GM21367 (cell line): Measurements from ENCODE around the gene ADPGK.
A peak's percentile ranks its signal among the peaks of the same experiment; 100 is the strongest.
"Not testable (repeated sequence)": the region's sequence is repeated elsewhere in the genome, so short reads cannot be mapped to it uniquely, and the experiment has no call there.

Source experiments
- ATAC-seq: cut with Tn5 transposase; IDR thresholded peaks from one replicate; pipeline ENCODE4 v1.9.1; 2021; ENCODE audit not compliant: unreplicated experiment

The ADPGK gene

GRCh38 chr15:72751751-72752455 lies 31.7 kb downstream of the ADPGK start:
- ATAC-seq = no peak

DNA sequence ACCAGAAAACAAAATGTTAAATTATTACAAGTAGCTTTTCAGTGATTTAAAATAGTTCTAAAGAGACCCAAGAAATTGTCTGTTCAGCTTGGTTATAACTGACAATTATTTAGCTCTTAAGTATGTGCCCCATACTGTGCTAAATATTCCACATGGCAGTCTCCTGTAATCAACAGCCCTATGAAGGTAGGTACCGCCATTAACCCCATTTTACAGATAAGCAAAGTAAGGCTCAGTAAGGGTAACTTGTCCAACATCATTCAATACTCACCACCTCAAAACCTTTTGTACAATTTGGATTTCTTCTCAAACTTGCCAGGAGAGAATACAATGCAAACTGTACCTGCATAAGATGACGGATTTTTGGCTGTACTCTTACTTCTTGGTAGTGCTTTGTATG lies 33.9 kb downstream of the ADPGK start:
- ATAC-seq = no peak

- peak; percentile 70 for ATAC-seq
Observed at GRCh38 chr15:72740219-72740618, 43.3 kb downstream of the ADPGK start.

GRCh38 chr15:72737723-72738122 lies 45.8 kb downstream of the ADPGK start:
- ATAC-seq = no peak

DNA sequence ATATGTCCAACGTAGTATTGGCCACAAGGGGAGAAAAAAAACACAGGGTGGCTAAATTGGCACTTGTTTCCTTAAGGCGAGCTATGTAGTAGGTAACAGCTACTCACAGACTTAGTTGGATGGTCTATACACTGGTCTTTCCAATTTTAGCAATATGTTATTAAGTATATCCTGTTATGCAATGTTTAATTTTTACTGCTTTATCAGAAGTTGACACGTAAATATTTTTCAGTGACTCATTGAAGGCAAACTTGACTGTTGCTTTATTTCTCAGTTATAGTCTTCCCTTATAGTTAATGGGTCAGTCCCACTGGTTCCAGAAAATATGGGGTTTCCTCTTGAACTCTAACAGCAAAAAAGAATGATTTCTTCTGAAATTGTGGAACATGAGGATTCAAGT lies 46.5 kb downstream of the ADPGK start:
- no peak for ATAC-seq

DNA sequence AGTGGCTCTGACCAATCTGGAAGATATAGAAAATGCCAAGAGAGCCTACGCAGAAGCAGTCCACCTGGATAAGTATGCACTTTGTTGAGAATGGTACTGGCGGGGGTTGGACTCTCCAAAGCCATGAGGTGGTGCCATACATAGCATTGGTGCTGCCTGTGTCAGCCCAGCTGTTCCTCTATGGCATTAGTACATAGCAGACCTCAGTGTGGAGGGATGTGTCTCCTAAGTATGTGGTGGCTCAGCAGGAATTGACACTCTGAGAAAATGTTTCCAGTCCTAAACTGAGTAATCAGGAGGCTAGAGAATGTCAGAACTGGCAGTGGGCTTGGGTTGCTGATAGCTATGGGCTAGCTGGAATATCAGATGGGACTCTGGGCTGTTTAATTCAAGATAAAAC lies 48.4 kb downstream of the ADPGK start:
- ATAC-seq = no peak

DNA sequence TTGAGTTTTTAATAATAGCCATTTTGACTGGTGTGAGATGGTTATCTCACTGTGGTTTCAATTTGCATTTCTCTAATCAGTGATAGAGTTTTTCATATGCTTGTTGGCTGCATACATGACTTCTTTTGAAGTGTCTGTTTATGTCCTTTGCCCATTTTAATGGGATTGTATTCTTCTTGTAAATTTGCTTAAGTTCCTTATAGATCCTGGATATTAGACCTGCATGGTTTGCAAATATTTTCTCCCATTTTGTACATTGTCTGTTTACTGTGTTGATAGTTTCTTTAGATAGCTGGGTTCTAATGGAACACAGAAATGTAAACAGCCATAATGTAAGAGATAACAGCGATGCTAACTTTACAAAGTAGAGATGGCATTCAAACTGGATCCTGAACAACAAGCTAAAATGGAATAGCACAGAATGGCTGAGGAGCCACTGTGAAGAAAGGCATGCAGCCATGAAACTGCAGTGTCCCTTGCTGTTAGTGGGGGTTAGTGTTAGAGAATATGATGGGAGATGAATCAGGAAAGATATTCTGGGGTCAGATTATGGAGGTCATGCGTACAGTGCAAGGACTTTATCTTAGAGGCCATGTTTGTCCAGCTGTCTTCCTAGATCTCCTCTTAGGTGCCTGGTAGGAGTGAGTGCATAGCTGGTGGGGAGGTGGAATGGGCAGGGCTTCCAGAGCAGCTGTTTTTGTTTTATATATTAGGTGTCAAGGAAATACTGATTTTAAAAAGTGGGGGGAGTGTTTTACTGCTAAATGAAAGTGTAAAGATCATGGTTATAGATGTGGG lies 49.4 kb downstream of the ADPGK start:
- ATAC-seq = no peak

DNA sequence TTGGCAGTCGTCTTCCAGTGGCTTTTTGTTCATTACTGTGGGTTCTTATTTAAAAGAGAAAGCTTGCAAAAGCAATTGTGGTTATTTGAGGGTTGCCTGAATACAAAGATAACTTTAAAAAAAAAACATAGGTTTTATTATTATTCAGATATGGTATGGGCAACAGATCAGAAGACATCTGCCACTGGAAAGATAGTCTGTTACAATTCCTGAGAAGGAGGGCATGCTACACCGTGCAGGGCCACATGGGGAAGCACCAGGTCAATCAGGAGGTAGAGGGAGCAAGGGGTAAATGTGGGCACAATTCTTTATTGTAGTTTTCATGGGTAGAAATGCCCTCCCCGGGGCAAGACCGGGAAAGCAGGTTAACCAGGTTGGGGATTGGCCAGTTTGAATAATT lies 51.0 kb downstream of the ADPGK start:
- ATAC-seq = no peak

DNA sequence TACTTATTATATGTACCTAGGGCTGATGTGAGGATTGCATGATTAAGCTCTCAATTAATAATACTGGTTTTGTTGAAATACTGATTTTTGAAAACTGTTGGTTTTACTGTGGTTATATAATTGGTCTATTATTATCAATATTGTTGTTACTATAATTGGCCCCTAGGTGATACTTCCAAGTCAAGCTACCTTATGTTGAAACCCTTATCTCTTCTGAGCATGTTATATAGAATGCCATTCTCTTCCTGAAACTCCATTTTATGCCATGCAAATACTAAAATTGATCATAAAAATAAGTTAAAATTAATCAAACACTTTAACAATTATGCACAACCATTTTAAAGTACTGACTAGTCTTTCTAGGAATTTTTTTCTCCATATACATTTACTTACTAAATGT lies 51.5 kb downstream of the ADPGK start:
- no peak for ATAC-seq

GRCh38 chr15:72728821-72729220 lies 54.7 kb downstream of the ADPGK start:
- no peak for ATAC-seq

- ATAC-seq = not testable (repeated sequence)
Observed at GRCh38 chr15:72728249-72728648, 55.3 kb downstream of the ADPGK start.

GRCh38 chr15:72727154-72727553 lies 56.4 kb downstream of the ADPGK start:
- no peak for ATAC-seq

DNA sequence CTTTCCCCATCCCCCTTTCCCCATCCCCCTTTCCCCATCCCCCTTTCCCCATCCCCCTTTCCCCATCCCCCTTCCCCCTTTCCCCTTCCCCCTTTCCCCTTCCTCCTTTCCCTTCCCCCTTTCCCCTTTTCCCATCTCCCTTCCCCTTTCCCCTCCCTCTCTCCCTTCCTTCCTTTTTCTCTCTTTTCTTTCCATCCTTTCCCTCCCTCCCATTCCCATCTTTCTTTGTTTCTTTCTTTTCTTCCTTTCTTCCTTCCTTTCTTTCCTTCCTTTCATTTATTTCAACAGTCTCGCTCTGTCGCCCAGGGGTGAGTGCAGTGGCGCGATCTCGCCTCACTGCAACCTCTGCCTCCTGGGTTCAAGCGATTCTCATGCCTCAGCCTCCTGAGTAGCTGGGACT lies 57.7 kb downstream of the ADPGK start:
- ATAC-seq = not testable (repeated sequence)

GRCh38 chr15:72725446-72725845 lies 58.1 kb downstream of the ADPGK start:
- ATAC-seq = no peak

DNA sequence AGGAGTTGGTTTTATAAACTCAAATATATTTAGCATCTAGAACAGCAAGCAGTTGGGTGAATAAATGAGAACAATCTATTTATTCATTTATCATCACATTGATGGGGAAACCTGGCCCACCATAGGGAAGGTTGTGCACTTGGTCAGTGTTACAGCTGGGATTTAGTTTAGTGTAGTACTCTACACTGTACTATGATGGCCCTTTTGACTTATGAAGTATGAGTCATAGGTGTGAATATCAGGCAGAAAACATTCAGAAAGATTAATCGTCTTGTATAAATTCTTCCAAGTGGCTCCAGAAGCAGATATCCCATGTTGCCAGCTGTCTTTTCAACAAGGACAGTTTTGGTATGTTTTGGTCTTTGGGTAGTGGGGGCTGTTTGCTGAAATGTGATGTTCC lies 59.5 kb downstream of the ADPGK start:
- ATAC-seq = no peak

DNA sequence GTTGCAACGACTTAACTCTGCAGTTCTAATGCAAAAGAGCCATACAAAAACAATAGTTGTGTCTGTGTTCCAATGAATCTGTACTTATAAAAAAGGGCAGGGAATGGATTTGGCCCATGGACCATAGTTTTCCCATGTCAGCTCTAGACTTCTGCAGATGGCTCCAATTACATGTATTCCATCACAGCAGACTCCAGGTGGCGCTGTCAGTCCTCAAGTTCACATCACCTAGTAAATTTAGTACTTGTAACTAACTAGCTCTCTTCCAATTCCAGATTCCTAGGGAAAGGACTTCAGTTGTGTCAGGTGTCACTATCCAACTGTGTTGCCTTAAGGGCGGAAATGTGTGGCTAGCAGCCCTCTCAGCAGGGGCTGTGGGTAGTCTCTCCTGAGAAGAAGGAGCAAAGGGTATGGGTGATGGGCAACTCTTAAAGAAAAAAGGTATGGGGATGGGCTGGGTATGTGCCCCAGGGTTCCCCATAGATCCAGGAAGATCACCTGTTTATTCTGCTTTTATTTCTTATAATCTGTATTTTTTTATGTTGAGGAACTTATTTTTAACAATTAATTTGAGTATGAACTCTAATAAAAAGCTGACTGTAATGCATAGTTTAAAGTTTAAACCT lies 61.4 kb downstream of the ADPGK start:
- no peak for ATAC-seq

GRCh38 chr15:72708551-72709303 lies 74.8 kb downstream of the ADPGK start:
- ATAC-seq = not testable (repeated sequence)

DNA sequence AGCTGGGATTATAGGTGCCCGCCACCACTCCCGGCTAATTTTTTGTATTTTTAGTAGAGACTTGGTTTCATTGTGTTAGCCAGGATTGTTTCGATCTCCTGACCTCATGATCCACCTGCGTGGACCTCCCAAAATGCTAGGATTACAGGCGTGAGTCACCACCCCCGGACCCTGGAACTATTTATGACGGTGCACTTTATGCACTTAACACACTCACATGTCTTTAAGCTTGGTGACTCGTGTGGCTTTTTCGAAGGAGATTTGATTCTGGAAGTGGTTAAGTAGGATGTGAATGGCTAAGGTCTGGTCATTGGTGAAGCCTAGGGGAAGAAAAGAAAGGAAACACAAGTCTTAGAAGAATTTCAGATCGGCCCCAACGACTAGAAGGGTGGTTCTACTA lies 77.3 kb downstream of the ADPGK start:
- ATAC-seq = no peak
